C4-2B (cell line): ENCODE results near the gene CASK.

Source experiments
- CTCF ChIP-seq: fragments of 450-650 bp; conservative IDR thresholded peaks from 2 replicates; pipeline ENCODE4 v1.5.1; 2017; ENCODE audit warnings: mild to moderate bottlenecking
- ZFX ChIP-seq: fragments of 450-650 bp; IDR thresholded peaks from 2 replicates; pipeline ENCODE4 v1.6.1; 2017

DNA sequence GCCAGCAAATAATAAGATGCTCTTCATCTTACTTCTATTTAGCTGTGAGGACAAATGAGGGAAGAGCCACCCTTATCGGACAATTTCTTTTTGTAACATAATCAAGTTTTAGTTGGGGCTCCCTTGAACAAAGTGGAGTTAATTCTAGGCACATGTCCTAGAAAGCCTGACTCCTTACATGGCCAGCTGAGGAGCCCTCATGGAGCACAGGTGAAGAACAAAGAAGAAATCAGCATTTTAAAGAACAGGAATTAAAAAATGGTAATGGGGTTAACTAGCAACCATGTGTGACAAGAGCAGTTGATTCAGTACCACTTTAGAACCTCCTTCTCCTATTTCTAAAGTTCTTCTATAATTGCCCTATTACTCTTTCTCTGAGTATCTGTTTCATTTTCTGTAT is 183.5 kb downstream of the CASK start:
- TF ChIP-seq CTCF (no peak), ZFX (no peak)
